ENCODE results near the gene ROBO2. TPM values are rescaled to one million over a fixed set of nuclear protein-coding genes. Genes with fewer than 3 reads are reported as not detected.

ROBO2 gene
- total RNA-seq, 4 donors from 2014 or later = 0.20 to 0.41 (median 0.32) TPM; not detected in 1

DNA sequence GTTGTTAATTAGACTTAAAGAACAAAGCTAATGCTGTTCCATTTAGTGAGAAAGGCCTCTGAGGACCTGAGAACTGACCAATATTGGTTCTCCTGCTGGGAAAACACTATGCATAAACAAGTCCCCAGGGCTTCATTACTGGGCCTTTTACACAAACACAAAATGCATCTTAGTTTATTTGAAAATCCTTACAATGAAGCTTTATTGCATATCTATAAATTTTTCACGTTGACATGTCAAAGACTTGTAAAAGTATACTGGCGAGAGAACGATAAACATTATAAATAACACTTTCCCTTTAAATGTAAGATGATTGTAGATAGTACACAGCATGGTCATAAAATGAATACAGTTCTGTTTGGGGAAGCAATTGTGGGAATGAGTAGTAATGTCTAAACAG lies 151.7 kb downstream of the ROBO2 start:
- in situ Hi-C loops (cut with MboI; ENCODE audit: low pct_ligation_motif_present in 1 of 4, low pct_unique_long_range_greater_than_20kb in 1 of 4, low sequenced_read_pairs in 3 of 4) (no loop called here), intact Hi-C loops (cut with DNase I; ENCODE audit: low total_unique reads) (no loop called here)
- H3K27ac ChIP-seq = no peak overlapping the region
- 28 to 38% methylated on average over 3 of the region's 3 CpGs for WGBS, 2 donors (ENCODE audit: low coverage in 1 of 2)
- no peaks in the 10 kb centered on the region for H3K9me3 ChIP-seq
- H3K4me1 ChIP-seq = no peaks in the 10 kb centered on the region
- DNase-seq = no peak
- no peak overlapping the region for H3K4me3 ChIP-seq
- H3K36me3 ChIP-seq = no peaks in the 10 kb centered on the region
- no peaks in the 10 kb centered on the region for H3K27me3 ChIP-seq
- TF ChIP-seq POLR2A (IDR thresholded peaks at IDR 0.05) = no peak
- TF ChIP-seq, protein P1, sequence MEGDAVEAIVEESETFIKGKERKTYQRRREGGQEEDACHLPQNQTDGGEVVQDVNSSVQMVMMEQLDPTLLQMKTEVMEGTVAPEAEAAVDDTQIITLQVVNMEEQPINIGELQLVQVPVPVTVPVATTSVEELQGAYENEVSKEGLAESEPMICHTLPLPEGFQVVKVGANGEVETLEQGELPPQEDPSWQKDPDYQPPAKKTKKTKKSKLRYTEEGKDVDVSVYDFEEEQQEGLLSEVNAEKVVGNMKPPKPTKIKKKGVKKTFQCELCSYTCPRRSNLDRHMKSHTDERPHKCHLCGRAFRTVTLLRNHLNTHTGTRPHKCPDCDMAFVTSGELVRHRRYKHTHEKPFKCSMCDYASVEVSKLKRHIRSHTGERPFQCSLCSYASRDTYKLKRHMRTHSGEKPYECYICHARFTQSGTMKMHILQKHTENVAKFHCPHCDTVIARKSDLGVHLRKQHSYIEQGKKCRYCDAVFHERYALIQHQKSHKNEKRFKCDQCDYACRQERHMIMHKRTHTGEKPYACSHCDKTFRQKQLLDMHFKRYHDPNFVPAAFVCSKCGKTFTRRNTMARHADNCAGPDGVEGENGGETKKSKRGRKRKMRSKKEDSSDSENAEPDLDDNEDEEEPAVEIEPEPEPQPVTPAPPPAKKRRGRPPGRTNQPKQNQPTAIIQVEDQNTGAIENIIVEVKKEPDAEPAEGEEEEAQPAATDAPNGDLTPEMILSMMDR (IDR thresholded peaks at IDR 0.05) = no peak
- no peak for TF ChIP-seq POLR2AphosphoS5 (IDR thresholded peaks at IDR 0.05)
- no peak for TF ChIP-seq EP300 (IDR thresholded peaks at IDR 0.05; ENCODE audit: low read depth)

DNA sequence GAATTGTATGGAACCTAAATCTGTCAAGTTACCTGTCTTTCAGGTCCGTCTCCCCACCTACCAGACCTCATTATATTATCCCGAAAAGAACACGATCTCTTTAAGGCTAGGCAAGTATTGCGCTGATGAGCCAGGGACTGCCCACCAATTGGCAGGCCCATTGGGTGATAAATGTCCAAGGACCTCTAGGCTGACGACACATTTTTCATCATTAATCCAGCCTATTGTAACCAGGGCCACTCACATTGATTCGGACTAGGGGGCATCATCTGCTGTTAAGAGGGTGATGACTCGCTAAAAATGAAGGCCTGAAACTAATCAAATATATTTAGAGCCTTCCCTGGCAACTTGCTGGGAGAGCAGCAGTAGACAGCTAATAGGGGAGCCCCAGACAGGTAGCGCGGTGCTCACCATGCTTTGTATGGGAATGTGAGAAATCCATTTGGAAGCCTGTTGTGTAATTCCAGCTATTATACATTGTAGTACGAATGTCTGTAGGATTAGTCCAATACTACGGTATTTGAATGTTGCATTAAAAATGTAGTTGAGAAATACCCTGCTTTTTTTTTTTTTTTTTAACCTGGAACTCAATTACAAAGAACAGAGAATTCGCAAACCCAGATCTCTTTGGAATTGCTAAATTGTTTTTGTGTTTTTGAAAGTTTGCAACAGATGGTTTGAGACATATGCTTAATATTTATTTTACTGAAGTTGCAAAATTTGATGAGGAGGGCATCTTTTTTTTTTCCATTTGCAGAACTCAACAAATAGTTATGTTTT lies 156.1 kb downstream of the ROBO2 start:
- no peaks in the 10 kb centered on the region for H3K27me3 ChIP-seq
- in situ Hi-C loops (cut with MboI; ENCODE audit: low pct_ligation_motif_present in 1 of 4, low pct_unique_long_range_greater_than_20kb in 1 of 4, low sequenced_read_pairs in 3 of 4) = no loop called here
- intact Hi-C loops (cut with DNase I; ENCODE audit: low total_unique reads) = no loop called here
- no peak overlapping the region for H3K27ac ChIP-seq
- no peak overlapping the region for H3K4me3 ChIP-seq
- WGBS, 2 donors (ENCODE audit: low coverage in 1 of 2) = 83 to 85% methylated on average over 7 to 12 of the region's 12 CpGs
- H3K9me3 ChIP-seq = no peaks in the 10 kb centered on the region
- H3K4me1 ChIP-seq = no peaks in the 10 kb centered on the region
- DNase-seq = no peak
- TF ChIP-seq POLR2AphosphoS5 (IDR thresholded peaks at IDR 0.05) (no peak), POLR2A (IDR thresholded peaks at IDR 0.05) (no peak), EP300 (IDR thresholded peaks at IDR 0.05; ENCODE audit: low read depth) (no peak)
- TF ChIP-seq, protein P1 (IDR thresholded peaks at IDR 0.05) = no peak
- no peaks in the 10 kb centered on the region for H3K36me3 ChIP-seq

DNA sequence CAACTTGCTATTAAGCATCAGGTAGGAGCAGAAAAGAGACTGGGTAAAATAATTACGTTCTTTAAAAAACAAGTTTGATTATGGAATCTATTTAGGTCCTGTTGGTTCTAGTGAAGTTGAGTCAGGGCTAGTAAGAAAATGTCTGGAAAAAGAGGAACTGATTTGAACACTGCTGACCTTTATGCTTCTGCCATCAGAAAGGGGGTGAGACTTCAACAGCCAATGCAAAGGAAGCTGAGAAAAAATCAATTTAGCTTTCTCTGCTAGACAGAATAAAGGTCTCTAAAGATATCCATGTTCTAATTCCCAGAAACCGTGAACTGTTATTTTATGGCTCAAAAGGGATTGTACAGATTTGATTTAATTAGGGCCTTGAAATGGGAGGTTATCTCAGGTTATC lies 157.5 kb downstream of the ROBO2 start:
- H3K4me1 ChIP-seq = no peaks in the 10 kb centered on the region
- intact Hi-C loops (cut with DNase I; ENCODE audit: low total_unique reads) = no loop called here
- H3K36me3 ChIP-seq = no peaks in the 10 kb centered on the region
- no peak overlapping the region for H3K4me3 ChIP-seq
- WGBS, 2 donors (ENCODE audit: low coverage in 1 of 2) = 64 to 72% methylated on average over 2 of the region's 2 CpGs
- H3K27ac ChIP-seq = no peak overlapping the region
- no peaks in the 10 kb centered on the region for H3K9me3 ChIP-seq
- no peaks in the 10 kb centered on the region for H3K27me3 ChIP-seq
- DNase-seq = no peak
- in situ Hi-C loops (cut with MboI; ENCODE audit: low pct_ligation_motif_present in 1 of 4, low pct_unique_long_range_greater_than_20kb in 1 of 4, low sequenced_read_pairs in 3 of 4) = no loop called here
- TF ChIP-seq EP300 (IDR thresholded peaks at IDR 0.05; ENCODE audit: low read depth) (no peak), POLR2AphosphoS5 (IDR thresholded peaks at IDR 0.05) (no peak), POLR2A (IDR thresholded peaks at IDR 0.05) (no peak)
- TF ChIP-seq, protein P1 (IDR thresholded peaks at IDR 0.05) = no peak

DNA sequence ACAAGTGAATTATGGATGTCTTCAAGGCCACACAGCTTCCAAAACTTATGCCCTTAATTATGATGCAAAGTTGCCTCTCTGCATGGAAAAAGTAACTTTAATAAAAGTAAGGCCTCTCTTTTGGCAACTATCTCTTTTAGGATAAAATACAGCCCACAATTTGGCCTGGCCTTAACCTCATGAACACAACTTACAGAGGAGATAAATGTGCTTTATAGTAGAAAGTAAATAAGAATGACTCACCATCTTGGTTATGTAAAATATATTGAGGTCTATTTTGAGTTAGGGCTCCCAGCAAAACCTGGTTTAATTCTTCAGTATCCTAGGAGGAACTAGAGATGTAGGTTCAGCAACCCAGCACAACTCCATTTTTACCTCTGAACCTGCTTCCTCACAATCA lies 164.0 kb downstream of the ROBO2 start:
- DNase-seq = no peak
- Histone ChIP-seq H3K27me3 (no peaks in the 10 kb centered on the region), H3K4me1 (no peaks in the 10 kb centered on the region), H3K36me3 (no peaks in the 10 kb centered on the region), H3K9me3 (no peaks in the 10 kb centered on the region), H3K4me3 (no peak overlapping the region), H3K27ac (no peak overlapping the region)
- in situ Hi-C loops (cut with MboI; ENCODE audit: low pct_ligation_motif_present in 1 of 4, low pct_unique_long_range_greater_than_20kb in 1 of 4, low sequenced_read_pairs in 3 of 4) (no loop called here), intact Hi-C loops (cut with DNase I; ENCODE audit: low total_unique reads) (no loop called here)
- TF ChIP-seq POLR2A (IDR thresholded peaks at IDR 0.05) (no peak), POLR2AphosphoS5 (IDR thresholded peaks at IDR 0.05) (no peak), EP300 (IDR thresholded peaks at IDR 0.05; ENCODE audit: low read depth) (no peak)
- TF ChIP-seq, protein P1 (IDR thresholded peaks at IDR 0.05) = no peak
